ENCODE results near the gene TMEM80. TPM values are rescaled to one million over a fixed set of nuclear protein-coding genes. Genes with fewer than 3 reads are reported as not detected.

Gene TMEM80
- total RNA-seq, 1 donor from 2014 or later, result 22.9 TPM

- DNase-seq (ENCODE audit: low spot score), result no peak
- no peaks in the 10 kb centered on the region for H3K4me1 Mint-ChIP-seq (ENCODE audit: unreplicated experiment)
- TF ChIP-seq CTCF (IDR thresholded peaks at IDR 0.05; ENCODE audit: unreplicated experiment), result peak; percentile 76
- H3K4me3 Mint-ChIP-seq (ENCODE audit: unreplicated experiment), result peak overlapping the region; percentile 42
- H3K27ac Mint-ChIP-seq (ENCODE audit: unreplicated experiment), result no peak overlapping the region
- H3K27me3 Mint-ChIP-seq (ENCODE audit: unreplicated experiment), result peaks cover 13% of the 10 kb centered on the region
- H3K36me3 Mint-ChIP-seq (ENCODE audit: low read depth, unreplicated experiment), result no peaks in the 10 kb centered on the region
- no peaks in the 10 kb centered on the region for H3K9me3 Mint-ChIP-seq (ENCODE audit: unreplicated experiment)
Observed at GRCh38 chr11:723120-723883, 27.7 kb downstream of the TMEM80 start.

- H3K27me3 Mint-ChIP-seq (ENCODE audit: unreplicated experiment), result peaks cover 12% of the 10 kb centered on the region
- DNase-seq (ENCODE audit: low spot score), result no peak
- H3K4me1 Mint-ChIP-seq (ENCODE audit: unreplicated experiment), result no peaks in the 10 kb centered on the region
- no peaks in the 10 kb centered on the region for H3K36me3 Mint-ChIP-seq (ENCODE audit: low read depth, unreplicated experiment)
- no peaks in the 10 kb centered on the region for H3K9me3 Mint-ChIP-seq (ENCODE audit: unreplicated experiment)
- no peak for TF ChIP-seq CTCF (IDR thresholded peaks at IDR 0.05; ENCODE audit: unreplicated experiment)
- no peak overlapping the region for H3K4me3 Mint-ChIP-seq (ENCODE audit: unreplicated experiment)
- no peak overlapping the region for H3K27ac Mint-ChIP-seq (ENCODE audit: unreplicated experiment)
Observed at GRCh38 chr11:724049-724777, 28.6 kb downstream of the TMEM80 start.

- no peaks in the 10 kb centered on the region for H3K4me1 Mint-ChIP-seq (ENCODE audit: unreplicated experiment)
- no peak for TF ChIP-seq CTCF (IDR thresholded peaks at IDR 0.05; ENCODE audit: unreplicated experiment)
- no peaks in the 10 kb centered on the region for H3K9me3 Mint-ChIP-seq (ENCODE audit: unreplicated experiment)
- H3K27ac Mint-ChIP-seq (ENCODE audit: unreplicated experiment), result no peak overlapping the region
- no peaks in the 10 kb centered on the region for H3K36me3 Mint-ChIP-seq (ENCODE audit: low read depth, unreplicated experiment)
- peaks cover 10% of the 10 kb centered on the region for H3K27me3 Mint-ChIP-seq (ENCODE audit: unreplicated experiment)
- H3K4me3 Mint-ChIP-seq (ENCODE audit: unreplicated experiment), result no peak overlapping the region
- no peak for DNase-seq (ENCODE audit: low spot score)
Observed at GRCh38 chr11:724778-725386, 29.3 kb downstream of the TMEM80 start.

- Mint-ChIP-seq H3K27me3 (ENCODE audit: unreplicated experiment) (peaks cover 7% of the 10 kb centered on the region), H3K9me3 (ENCODE audit: unreplicated experiment) (no peaks in the 10 kb centered on the region), H3K4me1 (ENCODE audit: unreplicated experiment) (no peaks in the 10 kb centered on the region), H3K36me3 (ENCODE audit: low read depth, unreplicated experiment) (no peaks in the 10 kb centered on the region), H3K4me3 (ENCODE audit: unreplicated experiment) (no peak overlapping the region), H3K27ac (ENCODE audit: unreplicated experiment) (no peak overlapping the region)
- no peak for DNase-seq (ENCODE audit: low spot score)
- no peak for TF ChIP-seq CTCF (IDR thresholded peaks at IDR 0.05; ENCODE audit: unreplicated experiment)
Observed at GRCh38 chr11:725624-726202, 30.1 kb downstream of the TMEM80 start.

All from endothelial cell (in vitro differentiated cells).